Skeletal muscle satellite cell (primary cell): ENCODE results near the gene RAB9A.
A peak's percentile ranks its signal among the peaks of the same experiment; 100 is the strongest.

Experiments
- H3K27me3 ChIP-seq: 2 replicates; pipeline ENCODE4 v1.7.0; 2013; ENCODE audit warnings: low read length; ENCODE audit not compliant: control insufficient read depth, insufficient read depth
- H3K36me3 ChIP-seq: 2 replicates; pipeline ENCODE4 v1.7.0; 2013; ENCODE audit warnings: mild to moderate bottlenecking, control low read depth, low read length; ENCODE audit not compliant: insufficient read depth
- H3K4me1 ChIP-seq: 2 replicates; pipeline ENCODE4 v1.7.0; 2013; ENCODE audit warnings: low read length; ENCODE audit not compliant: control insufficient read depth, insufficient read depth
- H3K4me2 ChIP-seq: 2 replicates; pipeline ENCODE4 v1.7.0; 2013; ENCODE audit warnings: mild to moderate bottlenecking, low read length
- H3K4me3 ChIP-seq: 2 replicates; pipeline ENCODE4 v1.7.0; 2013; ENCODE audit warnings: low read length
- H3K9ac ChIP-seq: 2 replicates; pipeline ENCODE4 v1.7.0; 2013; ENCODE audit warnings: mild to moderate bottlenecking, low read depth, low read length, moderate library complexity
- H3K9me3 ChIP-seq: replicated peaks from 2 replicates; pipeline ENCODE4 v1.7.0; 2013; ENCODE audit warnings: mild to moderate bottlenecking, control low read depth, low read length

The RAB9A gene

DNA sequence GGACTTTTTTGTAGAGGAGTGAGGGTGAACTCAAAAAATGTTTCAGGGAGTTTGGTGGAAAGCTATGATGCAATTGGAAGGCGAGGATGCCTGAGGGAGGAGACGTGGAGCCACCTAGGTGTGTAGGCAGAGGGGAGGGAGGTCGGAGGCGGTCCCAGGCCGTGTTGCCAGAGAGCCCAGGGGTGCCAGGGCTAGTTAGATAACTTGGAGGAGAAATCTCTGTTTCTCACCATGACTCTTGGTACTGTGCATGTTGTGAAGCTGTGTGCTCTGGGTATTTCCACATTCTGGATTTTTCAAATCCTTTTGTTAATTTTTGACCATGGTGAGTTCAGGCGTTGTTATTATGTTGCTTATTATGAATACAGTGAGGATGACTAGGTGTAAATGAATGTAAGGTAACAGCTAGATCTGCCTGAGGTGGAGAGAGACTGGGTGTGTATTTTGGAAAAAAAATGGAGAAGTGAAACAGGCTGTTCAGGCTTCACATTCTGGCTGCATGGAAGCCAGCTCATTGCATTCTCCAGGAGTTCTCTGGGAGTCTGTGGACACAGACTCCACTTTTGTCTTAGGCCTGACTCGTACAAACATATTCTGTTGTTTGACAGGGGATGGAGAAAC, 4.5 kb downstream of the RAB9A start:
- Histone ChIP-seq H3K36me3 (no peaks in the 10 kb centered on the region), H3K4me1 (peaks cover 13% of the 10 kb centered on the region), H3K9ac (no peak overlapping the region), H3K4me3 (no peak overlapping the region), H3K4me2 (peak overlapping the region; percentile 2), H3K9me3 (no peaks in the 10 kb centered on the region), H3K27me3 (no peaks in the 10 kb centered on the region)

DNA sequence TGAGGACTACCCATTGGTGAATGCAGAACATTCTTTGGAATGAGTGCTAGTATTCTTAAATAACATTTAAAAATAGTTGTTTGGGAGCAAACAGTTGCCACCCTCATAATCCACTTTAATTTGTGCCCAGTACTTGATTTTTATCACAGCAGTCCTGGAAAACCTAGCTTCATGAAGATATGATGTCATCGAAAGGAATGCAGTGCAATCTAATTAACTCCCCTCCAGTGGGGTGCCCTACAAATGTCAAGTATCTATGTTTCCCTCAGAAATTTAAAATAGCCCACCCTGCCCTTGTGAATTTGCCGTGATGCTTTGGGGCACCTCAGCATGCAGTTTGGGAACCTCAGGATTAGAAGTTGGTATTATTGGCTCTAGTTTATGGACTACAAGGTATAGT, 5.4 kb downstream of the RAB9A start:
- Histone ChIP-seq H3K27me3 (no peaks in the 10 kb centered on the region), H3K36me3 (no peaks in the 10 kb centered on the region), H3K9me3 (no peaks in the 10 kb centered on the region), H3K9ac (no peak overlapping the region), H3K4me3 (no peak overlapping the region), H3K4me1 (peaks cover 15% of the 10 kb centered on the region), H3K4me2 (peak overlapping the region; percentile 28)

DNA sequence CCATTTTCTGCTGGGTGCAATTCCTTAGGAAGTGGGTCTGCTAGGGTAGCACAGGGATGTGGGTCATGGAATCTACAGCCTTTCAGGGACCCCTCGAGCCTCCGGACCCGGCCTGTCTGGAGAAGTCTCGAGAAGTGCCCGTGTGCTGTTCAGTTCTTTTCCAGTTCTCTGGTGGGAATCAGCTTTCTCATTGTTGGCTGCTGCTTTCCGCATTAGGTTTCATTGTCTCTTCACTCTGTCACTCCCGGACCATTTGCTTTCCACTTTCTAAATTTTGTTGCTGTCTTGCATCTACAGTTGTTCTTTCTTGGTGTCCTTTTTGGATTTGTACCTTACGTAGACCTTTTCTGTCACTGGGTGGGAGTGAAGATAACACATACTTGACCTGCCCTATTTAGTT, 6.1 kb downstream of the RAB9A start:
- no peak overlapping the region for H3K4me3 ChIP-seq
- no peaks in the 10 kb centered on the region for H3K9me3 ChIP-seq
- H3K4me2 ChIP-seq, result peak overlapping the region; percentile 28
- H3K9ac ChIP-seq, result no peak overlapping the region
- H3K27me3 ChIP-seq, result no peaks in the 10 kb centered on the region
- H3K4me1 ChIP-seq, result peaks cover 18% of the 10 kb centered on the region
- H3K36me3 ChIP-seq, result no peaks in the 10 kb centered on the region

DNA sequence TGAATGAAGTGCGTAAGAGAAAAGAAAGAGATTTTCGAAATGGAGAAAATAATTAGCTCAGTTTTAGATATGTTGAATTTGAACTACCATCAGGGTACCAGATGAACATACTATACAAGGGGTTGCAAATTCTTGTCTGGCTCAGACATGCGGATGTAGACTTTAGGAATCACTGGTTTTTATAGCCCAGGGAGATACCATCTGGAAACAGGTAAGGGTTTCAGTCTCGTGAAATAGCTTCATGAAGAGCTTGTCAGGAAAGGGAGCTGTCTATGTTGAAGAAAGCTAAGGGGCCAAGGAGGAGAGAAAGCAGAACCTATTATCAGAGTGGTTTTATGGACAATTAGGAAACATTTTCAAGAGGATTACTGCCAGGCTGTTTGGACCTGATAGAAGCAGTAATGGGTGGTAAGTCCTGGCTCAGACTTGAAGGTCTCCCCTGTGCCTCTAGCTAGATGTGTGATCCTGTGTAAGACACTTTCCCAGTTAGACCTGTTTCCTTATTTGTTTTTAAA, 6.7 kb downstream of the RAB9A start:
- Histone ChIP-seq H3K36me3 (no peaks in the 10 kb centered on the region), H3K4me3 (no peak overlapping the region), H3K9ac (no peak overlapping the region), H3K4me2 (no peak overlapping the region), H3K4me1 (peaks cover 17% of the 10 kb centered on the region), H3K27me3 (no peaks in the 10 kb centered on the region), H3K9me3 (no peaks in the 10 kb centered on the region)

DNA sequence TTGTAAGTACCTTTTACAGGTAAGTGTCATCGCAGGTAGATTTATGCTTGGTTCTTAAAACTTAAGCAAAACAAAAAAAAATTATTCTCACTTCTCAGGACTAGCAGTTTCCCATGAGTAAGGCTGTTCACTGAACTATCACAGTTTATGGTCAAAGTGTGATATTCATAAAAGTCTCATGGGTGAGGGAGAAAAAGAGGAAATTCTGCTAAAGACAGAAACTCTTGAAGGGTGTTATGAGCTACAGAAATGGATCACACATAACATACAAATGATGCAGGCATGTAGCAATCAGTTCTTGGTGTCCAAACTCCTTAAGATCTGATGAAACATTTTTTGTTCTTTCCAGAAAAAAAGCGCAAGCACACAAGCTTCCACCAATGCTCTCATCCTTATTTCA, 8.5 kb downstream of the RAB9A start:
- Histone ChIP-seq H3K27me3 (no peaks in the 10 kb centered on the region), H3K4me3 (no peak overlapping the region), H3K4me1 (peaks cover 16% of the 10 kb centered on the region), H3K36me3 (no peaks in the 10 kb centered on the region), H3K9me3 (no peaks in the 10 kb centered on the region), H3K4me2 (no peak overlapping the region), H3K9ac (no peak overlapping the region)

DNA sequence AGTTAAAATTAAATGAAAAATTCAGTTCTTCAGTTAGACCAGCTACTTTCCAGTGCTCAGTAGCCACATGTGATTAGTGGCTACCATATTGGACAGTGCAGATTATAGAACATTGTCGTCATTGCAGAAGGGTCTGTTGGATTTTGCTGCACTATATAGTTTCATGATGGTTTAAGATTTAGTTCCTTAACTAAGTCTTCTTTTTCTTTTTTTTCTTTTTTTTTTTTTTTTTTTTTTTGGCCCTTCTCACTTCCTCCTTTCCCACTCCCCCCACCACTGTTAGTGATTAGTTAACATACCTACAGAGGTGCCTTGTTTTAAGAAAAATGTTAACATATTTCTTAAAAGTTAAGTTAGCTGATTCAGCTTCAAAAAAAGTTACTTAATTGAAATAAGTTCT, 9.0 kb downstream of the RAB9A start:
- peaks cover 16% of the 10 kb centered on the region for H3K4me1 ChIP-seq
- H3K9ac ChIP-seq, result no peak overlapping the region
- no peak overlapping the region for H3K4me3 ChIP-seq

DNA sequence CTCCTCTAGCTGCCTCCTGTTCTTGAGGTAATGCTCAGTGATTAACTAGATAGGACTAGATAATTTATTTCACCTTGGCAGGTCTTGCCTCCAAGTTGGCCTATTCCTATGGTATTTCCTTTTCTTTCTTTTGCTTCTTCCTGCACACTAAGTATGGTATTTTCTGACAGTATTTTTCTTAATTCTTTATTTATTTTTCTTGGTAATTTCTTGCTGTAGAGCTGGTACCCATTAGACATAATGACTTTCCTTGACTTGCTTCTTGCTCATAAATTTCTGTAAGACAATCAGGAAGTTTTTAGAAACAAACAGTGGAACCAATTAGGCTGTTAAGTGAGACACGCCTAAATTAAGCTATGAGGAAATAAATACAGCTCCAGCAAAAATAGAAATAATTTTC, 9.5 kb downstream of the RAB9A start:
- no peak overlapping the region for H3K4me3 ChIP-seq
- no peak overlapping the region for H3K9ac ChIP-seq
- H3K4me1 ChIP-seq, result peaks cover 16% of the 10 kb centered on the region

More for the DNA sequence above, 9.0 kb downstream of the RAB9A start:
- H3K9me3 ChIP-seq, result no peaks in the 10 kb centered on the region
- no peak overlapping the region for H3K4me2 ChIP-seq
- no peaks in the 10 kb centered on the region for H3K36me3 ChIP-seq
- H3K27me3 ChIP-seq, result no peaks in the 10 kb centered on the region

DNA sequence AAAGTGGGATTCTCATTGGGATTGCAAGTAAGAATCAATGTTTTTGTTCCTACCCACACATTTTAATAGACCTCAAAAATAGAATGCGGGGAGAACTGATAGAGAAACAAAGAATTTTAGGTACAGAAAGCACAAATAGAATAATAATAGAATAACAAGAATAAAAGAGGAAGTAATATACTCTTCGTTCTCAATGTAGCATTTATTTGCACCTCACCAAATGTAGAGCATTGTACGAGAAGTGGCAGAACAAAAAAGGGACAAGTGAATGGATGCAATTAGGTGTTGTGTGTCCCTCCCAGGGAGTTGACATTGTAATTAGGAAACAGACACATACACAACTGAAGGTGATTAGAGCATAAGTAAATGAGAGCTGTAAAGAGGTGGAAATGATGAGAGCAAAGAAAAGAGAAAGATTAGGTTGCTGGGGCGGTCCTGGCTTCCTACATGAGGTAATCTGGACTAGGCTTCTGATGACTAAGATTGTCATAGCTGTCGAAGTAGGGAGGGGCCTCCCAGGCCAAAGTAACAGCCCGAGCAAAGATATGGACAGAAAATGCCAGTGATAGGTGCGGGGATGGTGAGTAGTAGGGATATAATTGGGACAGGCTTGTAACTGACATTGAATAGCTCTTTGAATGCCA, 10.4 kb downstream of the RAB9A start:
- Histone ChIP-seq H3K9me3 (no peaks in the 10 kb centered on the region), H3K36me3 (no peaks in the 10 kb centered on the region), H3K4me2 (peak overlapping the region; percentile 17), H3K4me3 (no peak overlapping the region), H3K4me1 (peaks cover 18% of the 10 kb centered on the region), H3K27me3 (no peaks in the 10 kb centered on the region), H3K9ac (no peak overlapping the region)

More for the DNA sequence above, 9.5 kb downstream of the RAB9A start:
- no peaks in the 10 kb centered on the region for H3K27me3 ChIP-seq
- H3K9me3 ChIP-seq, result no peaks in the 10 kb centered on the region
- no peak overlapping the region for H3K4me2 ChIP-seq
- H3K36me3 ChIP-seq, result no peaks in the 10 kb centered on the region

DNA sequence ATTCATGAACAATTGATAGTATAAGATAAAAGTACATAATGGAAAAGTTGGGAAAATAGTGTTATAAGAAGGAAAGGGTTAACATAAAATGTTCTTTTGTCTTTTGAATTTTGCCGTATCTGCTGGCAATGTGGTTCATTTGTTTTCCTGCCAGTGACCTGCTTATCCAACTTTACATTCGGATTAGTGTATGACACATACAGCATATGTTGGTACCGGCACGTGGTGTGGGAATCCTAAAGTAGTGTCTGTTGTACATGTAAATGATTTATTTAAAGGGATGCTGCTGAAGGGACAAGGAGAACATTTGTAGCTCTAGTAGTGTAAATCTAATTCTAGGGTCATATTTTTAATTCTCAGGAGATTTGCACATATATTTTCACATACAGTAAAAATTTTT, 11.5 kb downstream of the RAB9A start:
- Histone ChIP-seq H3K27me3 (no peaks in the 10 kb centered on the region), H3K9ac (no peak overlapping the region), H3K4me2 (no peak overlapping the region), H3K36me3 (no peaks in the 10 kb centered on the region), H3K4me1 (peaks cover 12% of the 10 kb centered on the region), H3K4me3 (no peak overlapping the region), H3K9me3 (no peaks in the 10 kb centered on the region)

DNA sequence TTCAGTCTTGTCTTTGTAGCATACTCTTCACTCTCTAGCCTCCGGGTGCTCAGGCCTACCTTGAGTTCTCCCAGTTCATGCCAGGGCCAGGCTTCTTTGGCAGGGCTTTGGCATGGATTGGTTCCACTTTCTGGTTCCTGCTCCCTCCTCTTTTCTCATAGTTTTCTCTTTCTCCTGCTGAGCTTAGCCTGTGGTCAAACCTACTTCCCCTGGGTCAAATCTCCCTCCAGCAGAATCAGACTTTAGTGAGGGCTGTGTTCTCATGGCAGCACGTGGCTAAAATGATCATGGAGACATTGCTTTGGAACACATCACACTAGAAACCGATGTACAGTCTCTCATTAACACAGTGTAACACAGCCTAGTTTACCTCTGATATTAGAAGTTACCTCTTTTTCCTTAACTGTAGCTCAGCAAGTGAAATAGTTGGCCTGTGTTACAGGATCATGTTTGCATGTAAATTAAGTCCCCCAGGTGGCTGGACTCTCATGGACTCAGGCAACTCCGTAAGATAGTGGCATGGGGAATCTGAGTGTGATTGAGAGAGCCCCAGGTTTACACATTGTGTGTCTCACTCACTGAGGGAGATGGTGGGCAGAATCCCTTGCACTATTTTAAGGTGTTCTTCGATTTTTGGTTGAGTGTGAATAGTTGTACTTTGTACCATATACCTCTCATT, 13.3 kb downstream of the RAB9A start:
- Histone ChIP-seq H3K4me1 (peaks cover 12% of the 10 kb centered on the region), H3K27me3 (no peaks in the 10 kb centered on the region), H3K9me3 (no peaks in the 10 kb centered on the region), H3K9ac (no peak overlapping the region), H3K36me3 (peaks cover under 1% of the 10 kb centered on the region), H3K4me3 (no peak overlapping the region), H3K4me2 (no peak overlapping the region)

DNA sequence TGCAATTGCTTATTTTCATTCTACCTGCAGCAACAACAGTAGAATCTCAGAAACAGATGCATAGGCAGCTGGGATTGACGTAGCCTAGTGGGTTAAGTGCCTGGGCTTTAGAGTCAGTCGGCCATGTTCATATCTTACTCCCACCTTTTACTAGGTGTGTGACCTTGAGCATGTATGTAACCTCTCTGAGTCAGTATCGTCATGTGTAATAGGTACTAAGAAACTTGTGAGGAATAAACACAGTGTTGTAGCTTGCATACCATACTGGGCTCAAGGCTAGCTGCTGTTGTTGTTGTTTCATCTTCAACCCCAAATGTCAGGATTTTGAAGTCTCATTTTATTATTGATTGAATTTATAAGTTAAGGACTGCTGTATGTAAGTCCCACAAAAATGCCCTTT, 14.2 kb downstream of the RAB9A start:
- Histone ChIP-seq H3K4me2 (no peak overlapping the region), H3K4me3 (no peak overlapping the region), H3K4me1 (peaks cover 12% of the 10 kb centered on the region), H3K9me3 (no peaks in the 10 kb centered on the region), H3K36me3 (peaks cover 7% of the 10 kb centered on the region), H3K9ac (no peak overlapping the region), H3K27me3 (no peaks in the 10 kb centered on the region)
